HG02763 (cell line): ENCODE results near the gene PNKP.

Source experiments
- ATAC-seq: cut with Tn5 transposase; IDR thresholded peaks from one replicate; pipeline ENCODE4 v1.9.1; 2021; ENCODE audit warnings: mild to moderate bottlenecking, moderate library complexity; ENCODE audit not compliant: unreplicated experiment

PNKP gene

GRCh38 chr19:49866933-49867782 is at the start of gene PNKP:
Gene PNKP (minus strand): TSS chr19:49867576. CDS start chr19:49867204, 372 bp downstream.
- ATAC-seq: peak; percentile 37

- no peak for ATAC-seq
These were observed 47.9 kb upstream of the PNKP start for GRCh38 chr19:49915271-49915670.

GRCh38 chr19:49913720-49914119 is 46.3 kb upstream of the PNKP start:
- ATAC-seq: no peak

GRCh38 chr19:49912965-49913685 is 45.7 kb upstream of the PNKP start:
- ATAC-seq: no peak

- ATAC-seq: no peak
These were observed 44.2 kb upstream of the PNKP start for GRCh38 chr19:49911381-49912145.

GRCh38 chr19:49910179-49910578 is 42.8 kb upstream of the PNKP start:
- no peak for ATAC-seq

GRCh38 chr19:49908480-49909420 is 41.4 kb upstream of the PNKP start:
- ATAC-seq: no peak

- ATAC-seq: no peak
These were observed 40.5 kb upstream of the PNKP start for GRCh38 chr19:49907745-49908446.

GRCh38 chr19:49906879-49907564 is 39.6 kb upstream of the PNKP start:
- ATAC-seq: no peak

- no peak for ATAC-seq
These were observed 36.8 kb upstream of the PNKP start for GRCh38 chr19:49904136-49904535.

- peak; percentile 42 for ATAC-seq
These were observed 29.7 kb upstream of the PNKP start, which contains the start of gene IL4I1 for GRCh38 chr19:49896863-49897621. Gene IL4I1 (minus strand): TSS chr19:49896887. CDS start chr19:49896160, 727 bp downstream.

- ATAC-seq: no peak
These were observed 28.4 kb upstream of the PNKP start for GRCh38 chr19:49895566-49896297.

- no peak for ATAC-seq
These were observed 27.6 kb upstream of the PNKP start for GRCh38 chr19:49894879-49895565.

GRCh38 chr19:49894011-49894664 is 26.8 kb upstream of the PNKP start:
- ATAC-seq: no peak

GRCh38 chr19:49892716-49893115 is 25.3 kb upstream of the PNKP start:
- no peak for ATAC-seq

- no peak for ATAC-seq
These were observed 24.0 kb upstream of the PNKP start for GRCh38 chr19:49891393-49891792.
